ENCODE data around the gene MED27.

MED27 gene

GRCh38 chr9:131817073-131817472 lies 262.6 kb downstream of the MED27 start:
- H3K36me3 ChIP-seq = no peaks in the 10 kb centered on the region
- DNase-seq = no peak
- H3K27me3 ChIP-seq = no peaks in the 10 kb centered on the region
- no peak for TF ChIP-seq CTCF (IDR thresholded peaks at IDR 0.05; ENCODE audit: low read depth, low read length)
- no peaks in the 10 kb centered on the region for H3K9me3 ChIP-seq
- no peak overlapping the region for H3K4me3 ChIP-seq (ENCODE audit: low read depth, low read length)
- peaks cover 6% of the 10 kb centered on the region; the same call in 1 of the 2 replicates for H3K4me1 ChIP-seq

- Histone ChIP-seq H3K27me3 (no peaks in the 10 kb centered on the region), H3K9me3 (no peaks in the 10 kb centered on the region), H3K4me3 (ENCODE audit: low read depth, low read length) (no peak overlapping the region), H3K4me1 (peaks cover 6% of the 10 kb centered on the region; the same call in 1 of the 2 replicates), H3K36me3 (no peaks in the 10 kb centered on the region)
- no peak for DNase-seq
- TF ChIP-seq CTCF (IDR thresholded peaks at IDR 0.05; ENCODE audit: low read depth, low read length) = no peak
Observed at GRCh38 chr9:131815970-131816873, 263.4 kb downstream of the MED27 start.

- Histone ChIP-seq H3K9me3 (no peaks in the 10 kb centered on the region), H3K4me1 (peaks cover 9% of the 10 kb centered on the region; the same call in 1 of the 2 replicates), H3K4me3 (ENCODE audit: low read depth, low read length) (no peak overlapping the region), H3K27me3 (no peaks in the 10 kb centered on the region), H3K36me3 (no peaks in the 10 kb centered on the region)
- no peak for DNase-seq
- no peak for TF ChIP-seq CTCF (IDR thresholded peaks at IDR 0.05; ENCODE audit: low read depth, low read length)
Observed at GRCh38 chr9:131814707-131815106, 265.0 kb downstream of the MED27 start.

- DNase-seq = no peak
- Histone ChIP-seq H3K27me3 (no peaks in the 10 kb centered on the region), H3K4me3 (ENCODE audit: low read depth, low read length) (no peak overlapping the region), H3K9me3 (no peaks in the 10 kb centered on the region), H3K4me1 (peaks cover 9% of the 10 kb centered on the region; the same call in 1 of the 2 replicates), H3K36me3 (no peaks in the 10 kb centered on the region)
- no peak for TF ChIP-seq CTCF (IDR thresholded peaks at IDR 0.05; ENCODE audit: low read depth, low read length)
Observed at GRCh38 chr9:131813116-131813515, 266.6 kb downstream of the MED27 start.

- Histone ChIP-seq H3K27me3 (no peaks in the 10 kb centered on the region), H3K9me3 (no peaks in the 10 kb centered on the region), H3K36me3 (no peaks in the 10 kb centered on the region), H3K4me1 (peaks cover 8% of the 10 kb centered on the region), H3K4me3 (ENCODE audit: low read depth, low read length) (no peak overlapping the region)
- no peak for TF ChIP-seq CTCF (IDR thresholded peaks at IDR 0.05; ENCODE audit: low read depth, low read length)
- no peak for DNase-seq
Observed at GRCh38 chr9:131812116-131812790, 267.4 kb downstream of the MED27 start.

GRCh38 chr9:131811405-131811804 lies 268.3 kb downstream of the MED27 start:
- Histone ChIP-seq H3K27me3 (no peaks in the 10 kb centered on the region), H3K4me3 (ENCODE audit: low read depth, low read length) (no peak overlapping the region)
- DNase-seq = no peak

More at GRCh38 chr9:131811405-131811804, 268.3 kb downstream of the MED27 start:
- no peak for TF ChIP-seq CTCF (IDR thresholded peaks at IDR 0.05; ENCODE audit: low read depth, low read length)
- Histone ChIP-seq H3K4me1 (peaks cover 5% of the 10 kb centered on the region), H3K9me3 (no peaks in the 10 kb centered on the region), H3K36me3 (no peaks in the 10 kb centered on the region)

All from BE2C (cell line).